Measurements from ENCODE around the gene B4GALNT3.

Gene B4GALNT3

DNA sequence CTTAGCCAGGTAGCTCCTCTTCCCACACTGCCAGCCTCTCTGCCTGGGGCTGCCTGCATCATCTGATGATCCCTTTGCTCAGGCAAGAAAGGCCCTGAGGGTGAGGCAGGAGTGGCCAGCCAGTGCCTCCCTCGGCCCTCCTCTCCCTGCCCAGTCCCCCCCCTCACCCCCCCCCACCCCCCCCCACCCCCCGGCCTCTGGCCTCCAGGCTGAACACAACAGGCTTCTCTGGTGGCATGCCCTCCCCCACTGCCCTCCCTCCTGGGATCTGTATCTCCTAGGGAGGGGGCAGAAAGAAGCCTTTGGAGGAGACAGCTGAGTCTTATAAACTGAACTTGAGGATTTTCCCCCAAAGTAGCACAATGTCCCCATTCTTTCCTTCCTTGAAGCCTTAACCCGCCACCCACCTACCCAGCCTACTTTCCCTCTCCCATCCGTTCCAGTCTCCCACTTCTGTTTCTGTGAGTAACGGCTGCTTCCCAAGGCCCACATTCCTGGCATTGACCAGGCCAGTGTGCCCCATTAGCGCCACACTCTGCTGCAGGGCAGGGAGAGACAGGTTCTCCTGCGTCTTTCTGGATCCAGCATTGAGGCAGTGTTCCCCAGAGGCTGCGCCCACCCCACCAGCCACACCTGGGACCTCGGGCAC, 82.1 kb downstream of the B4GALNT3 start:
- no peak overlapping the region for H2AFZ ChIP-seq (ENCODE audit: low read depth, low read length)
- no peaks in the 10 kb centered on the region for H3K36me3 ChIP-seq (ENCODE audit: insufficient read depth, low read length)
- no peaks in the 10 kb centered on the region for H3K9me3 ChIP-seq (ENCODE audit: low read length)
- peaks cover 31% of the 10 kb centered on the region for H3K4me1 ChIP-seq (ENCODE audit: insufficient read depth, low read length)
- H3K4me3 ChIP-seq (ENCODE audit: low read length) = no peak overlapping the region
- no peaks in the 10 kb centered on the region for H3K27me3 ChIP-seq (ENCODE audit: insufficient read depth, low read length)

- no peak overlapping the region for H2AFZ ChIP-seq (ENCODE audit: low read depth, low read length)
- H3K27me3 ChIP-seq (ENCODE audit: insufficient read depth, low read length) = no peaks in the 10 kb centered on the region
- no peaks in the 10 kb centered on the region for H3K9me3 ChIP-seq (ENCODE audit: low read length)
- H3K36me3 ChIP-seq (ENCODE audit: insufficient read depth, low read length) = no peaks in the 10 kb centered on the region
- peaks cover 25% of the 10 kb centered on the region for H3K4me1 ChIP-seq (ENCODE audit: insufficient read depth, low read length)
- H3K4me3 ChIP-seq (ENCODE audit: low read length) = no peak overlapping the region
Observed at GRCh38 chr12:542395-543113, 82.8 kb downstream of the B4GALNT3 start.

- H3K4me3 ChIP-seq (ENCODE audit: low read length) = no peak overlapping the region
- no peak overlapping the region for H2AFZ ChIP-seq (ENCODE audit: low read depth, low read length)
- no peaks in the 10 kb centered on the region for H3K9me3 ChIP-seq (ENCODE audit: low read length)
- H3K4me1 ChIP-seq (ENCODE audit: insufficient read depth, low read length) = peaks cover 22% of the 10 kb centered on the region
- no peaks in the 10 kb centered on the region for H3K36me3 ChIP-seq (ENCODE audit: insufficient read depth, low read length)
- no peaks in the 10 kb centered on the region for H3K27me3 ChIP-seq (ENCODE audit: insufficient read depth, low read length)
Observed at GRCh38 chr12:543114-543451, 83.3 kb downstream of the B4GALNT3 start.

GRCh38 chr12:544142-544541, 84.4 kb downstream of the B4GALNT3 start:
- H3K4me1 ChIP-seq (ENCODE audit: insufficient read depth, low read length) = peaks cover 22% of the 10 kb centered on the region
- H3K9me3 ChIP-seq (ENCODE audit: low read length) = no peaks in the 10 kb centered on the region
- no peak overlapping the region for H3K4me3 ChIP-seq (ENCODE audit: low read length)
- H3K36me3 ChIP-seq (ENCODE audit: insufficient read depth, low read length) = no peaks in the 10 kb centered on the region
- no peak overlapping the region for H2AFZ ChIP-seq (ENCODE audit: low read depth, low read length)
- no peaks in the 10 kb centered on the region for H3K27me3 ChIP-seq (ENCODE audit: insufficient read depth, low read length)

DNA sequence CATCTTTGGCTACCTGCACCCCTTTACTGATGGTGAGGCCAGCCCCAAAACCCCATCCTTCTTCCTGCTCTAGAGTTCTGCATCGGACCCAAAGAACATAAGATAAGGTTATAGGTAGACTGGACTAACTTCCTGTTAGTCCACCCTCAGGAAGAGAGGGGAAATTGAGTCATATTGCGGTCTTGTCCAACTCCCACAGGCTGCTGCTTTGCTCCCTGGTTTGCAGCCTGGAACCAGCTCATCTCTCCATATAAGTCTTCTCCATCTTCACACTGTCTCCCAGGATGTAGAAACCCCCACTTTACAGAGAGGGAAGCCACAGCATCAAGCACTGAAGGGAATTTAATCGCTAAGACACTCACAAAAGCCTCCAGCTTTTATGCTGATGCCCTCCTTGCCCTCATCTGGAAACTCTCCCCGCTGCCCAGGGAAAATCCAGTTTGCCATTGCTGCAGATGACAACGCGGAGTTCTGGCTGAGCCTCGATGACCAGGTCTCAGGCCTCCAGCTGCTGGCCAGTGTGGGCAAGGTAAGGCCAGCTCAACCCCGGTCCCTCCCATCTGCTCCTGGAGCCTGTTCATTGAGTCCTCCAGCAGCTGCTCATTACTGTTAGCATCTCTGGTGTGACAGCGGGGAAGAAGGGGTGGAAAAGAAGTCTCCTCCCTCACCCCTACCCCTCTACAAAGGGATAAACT, 85.3 kb downstream of the B4GALNT3 start:
- H3K9me3 ChIP-seq (ENCODE audit: low read length) = no peaks in the 10 kb centered on the region
- H3K36me3 ChIP-seq (ENCODE audit: insufficient read depth, low read length) = no peaks in the 10 kb centered on the region
- no peak overlapping the region for H2AFZ ChIP-seq (ENCODE audit: low read depth, low read length)
- no peaks in the 10 kb centered on the region for H3K27me3 ChIP-seq (ENCODE audit: insufficient read depth, low read length)
- H3K4me1 ChIP-seq (ENCODE audit: insufficient read depth, low read length) = peaks cover 22% of the 10 kb centered on the region
- H3K4me3 ChIP-seq (ENCODE audit: low read length) = no peak overlapping the region

DNA sequence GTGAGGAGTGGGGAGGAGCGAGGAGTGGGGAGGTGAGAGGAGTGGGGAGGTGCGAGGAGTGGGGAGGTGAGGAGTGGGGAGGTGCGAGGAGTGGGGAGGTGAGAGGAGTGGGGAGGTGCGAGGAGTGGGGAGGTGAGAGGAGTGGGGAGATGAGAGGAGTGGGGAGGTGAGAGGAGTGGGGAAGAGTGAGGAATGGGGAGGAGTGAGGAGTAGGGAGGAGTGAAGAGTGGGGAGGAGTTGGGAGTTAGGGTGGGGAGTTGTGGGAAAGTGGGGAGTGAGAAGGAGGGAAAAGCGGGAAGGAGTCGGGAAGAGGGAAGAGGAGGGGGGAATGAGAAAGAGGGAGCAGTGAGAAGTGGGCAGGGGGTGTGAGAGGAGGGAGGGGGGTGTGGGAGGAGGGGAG, 86.1 kb downstream of the B4GALNT3 start:
- no peaks in the 10 kb centered on the region for H3K27me3 ChIP-seq (ENCODE audit: insufficient read depth, low read length)
- H3K36me3 ChIP-seq (ENCODE audit: insufficient read depth, low read length) = no peaks in the 10 kb centered on the region
- H3K9me3 ChIP-seq (ENCODE audit: low read length) = no peaks in the 10 kb centered on the region
- H3K4me3 ChIP-seq (ENCODE audit: low read length) = no peak overlapping the region
- H3K4me1 ChIP-seq (ENCODE audit: insufficient read depth, low read length) = peaks cover 22% of the 10 kb centered on the region
- H2AFZ ChIP-seq (ENCODE audit: low read depth, low read length) = no peak overlapping the region

GRCh38 chr12:546265-546919, 86.7 kb downstream of the B4GALNT3 start:
- no peaks in the 10 kb centered on the region for H3K27me3 ChIP-seq (ENCODE audit: insufficient read depth, low read length)
- H3K4me1 ChIP-seq (ENCODE audit: insufficient read depth, low read length) = peaks cover 17% of the 10 kb centered on the region
- no peaks in the 10 kb centered on the region for H3K36me3 ChIP-seq (ENCODE audit: insufficient read depth, low read length)
- H3K4me3 ChIP-seq (ENCODE audit: low read length) = no peak overlapping the region
- no peaks in the 10 kb centered on the region for H3K9me3 ChIP-seq (ENCODE audit: low read length)
- no peak overlapping the region for H2AFZ ChIP-seq (ENCODE audit: low read depth, low read length)

DNA sequence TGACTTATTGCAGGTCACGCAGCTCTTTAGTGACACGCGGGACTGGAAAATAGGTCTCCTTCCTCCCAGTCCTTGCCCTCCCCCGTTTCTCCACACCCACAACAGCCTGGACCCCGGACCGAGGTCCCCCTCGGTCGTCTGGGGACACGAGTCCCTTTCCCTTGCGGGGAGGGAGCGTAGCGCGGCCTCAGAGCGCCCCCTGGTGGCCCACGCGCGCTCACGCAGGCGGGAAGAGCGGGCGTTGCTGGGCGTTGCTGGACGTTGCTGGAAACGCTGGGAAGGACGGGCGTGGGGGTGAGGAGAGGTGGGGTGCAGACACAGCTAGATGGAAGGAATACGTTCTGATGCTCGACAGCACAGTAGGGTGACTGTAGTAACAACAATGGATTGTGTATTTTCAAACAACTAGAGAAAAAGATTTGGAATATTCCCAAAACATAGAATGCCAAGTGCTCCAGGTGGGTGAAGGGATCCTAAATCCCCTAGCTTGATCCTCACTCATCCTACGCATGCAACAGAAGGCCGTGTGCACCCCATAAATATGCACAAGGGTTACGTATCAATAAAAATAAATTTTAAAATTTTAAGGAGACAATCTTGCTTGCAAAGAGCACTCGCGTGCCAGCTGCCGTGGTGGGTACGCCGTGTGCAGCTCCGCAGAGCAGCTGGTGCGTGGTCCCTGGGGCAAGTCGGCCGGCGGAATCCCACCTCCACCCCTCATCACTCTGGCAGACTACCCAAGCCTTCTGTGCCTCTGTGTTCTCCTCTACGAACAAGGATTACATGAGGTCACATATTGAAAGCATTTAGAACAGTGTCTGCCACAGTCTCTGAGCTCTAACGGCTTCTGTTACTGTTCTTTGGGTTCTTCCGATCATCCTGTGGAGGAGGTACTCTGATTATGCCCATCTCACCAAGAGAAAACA, 87.4 kb downstream of the B4GALNT3 start:
- no peaks in the 10 kb centered on the region for H3K9me3 ChIP-seq (ENCODE audit: low read length)
- no peaks in the 10 kb centered on the region for H3K27me3 ChIP-seq (ENCODE audit: insufficient read depth, low read length)
- no peaks in the 10 kb centered on the region for H3K36me3 ChIP-seq (ENCODE audit: insufficient read depth, low read length)
- no peak overlapping the region for H2AFZ ChIP-seq (ENCODE audit: low read depth, low read length)
- H3K4me3 ChIP-seq (ENCODE audit: low read length) = no peak overlapping the region
- peaks cover 10% of the 10 kb centered on the region for H3K4me1 ChIP-seq (ENCODE audit: insufficient read depth, low read length)

DNA sequence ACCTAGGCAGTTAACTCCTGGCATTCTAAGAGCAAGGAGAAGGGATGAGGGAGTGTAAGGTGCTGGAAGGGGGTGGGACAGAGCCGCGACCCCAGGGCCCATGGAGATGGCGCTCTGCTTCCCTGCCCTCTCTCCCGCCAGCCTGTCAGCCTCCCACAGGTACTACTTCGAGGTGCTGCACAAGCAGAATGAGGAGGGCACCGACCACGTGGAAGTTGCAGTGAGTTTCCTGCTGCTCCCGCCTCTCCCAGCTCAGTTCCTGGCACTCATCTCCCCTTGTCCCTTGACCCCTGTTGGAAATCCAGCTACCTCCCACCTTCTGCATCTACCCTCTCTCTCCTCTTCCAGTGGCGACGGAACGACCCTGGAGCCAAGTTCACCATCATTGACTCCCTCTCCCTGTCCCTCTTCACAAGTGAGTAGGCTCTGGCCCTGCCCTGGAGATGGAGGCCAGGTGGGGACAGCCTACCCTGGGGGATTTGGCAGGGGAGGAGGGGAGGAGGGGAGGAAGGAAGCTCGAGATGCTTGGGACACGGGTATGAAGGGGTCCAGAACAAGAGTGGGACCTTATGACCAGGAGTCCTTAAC, 88.2 kb downstream of the B4GALNT3 start:
- H3K27me3 ChIP-seq (ENCODE audit: insufficient read depth, low read length) = no peaks in the 10 kb centered on the region
- no peaks in the 10 kb centered on the region for H3K36me3 ChIP-seq (ENCODE audit: insufficient read depth, low read length)
- peaks cover 2% of the 10 kb centered on the region for H3K4me1 ChIP-seq (ENCODE audit: insufficient read depth, low read length)
- H3K9me3 ChIP-seq (ENCODE audit: low read length) = no peaks in the 10 kb centered on the region
- no peak overlapping the region for H3K4me3 ChIP-seq (ENCODE audit: low read length)
- no peak overlapping the region for H2AFZ ChIP-seq (ENCODE audit: low read depth, low read length)

- no peaks in the 10 kb centered on the region for H3K36me3 ChIP-seq (ENCODE audit: insufficient read depth, low read length)
- H3K4me1 ChIP-seq (ENCODE audit: insufficient read depth, low read length) = no peaks in the 10 kb centered on the region
- H3K9me3 ChIP-seq (ENCODE audit: low read length) = no peaks in the 10 kb centered on the region
- H3K4me3 ChIP-seq (ENCODE audit: low read length) = no peak overlapping the region
- H2AFZ ChIP-seq (ENCODE audit: low read depth, low read length) = no peak overlapping the region
- H3K27me3 ChIP-seq (ENCODE audit: insufficient read depth, low read length) = no peaks in the 10 kb centered on the region
Observed at GRCh38 chr12:549476-550082, 89.8 kb downstream of the B4GALNT3 start.

- Histone ChIP-seq H3K4me1 (ENCODE audit: insufficient read depth, low read length) (no peaks in the 10 kb centered on the region), H3K27me3 (ENCODE audit: insufficient read depth, low read length) (no peaks in the 10 kb centered on the region), H3K36me3 (ENCODE audit: insufficient read depth, low read length) (no peaks in the 10 kb centered on the region), H2AFZ (ENCODE audit: low read depth, low read length) (no peak overlapping the region), H3K4me3 (ENCODE audit: low read length) (no peak overlapping the region), H3K9me3 (ENCODE audit: low read length) (no peaks in the 10 kb centered on the region)
Observed at GRCh38 chr12:550473-551260, 90.9 kb downstream of the B4GALNT3 start.
